ENCODE results near the gene PRKN. TPM values are rescaled to one million over a fixed set of nuclear protein-coding genes. Genes with fewer than 3 reads are reported as not detected.

PRKN gene
- total and polyA plus RNA-seq, 5 experiments from 2014 or later = 2.2 to 5.6 (median 3.5) TPM

GRCh38 chr6:161613711-161614110, 1113.9 kb downstream of the PRKN start:
- H3K9me3 Mint-ChIP-seq = peaks cover 0 to 35% (median 13%) of the 10 kb centered on the region in 9 donors
- POLR2A ChIA-PET = no interaction called here
- H3K4me1 Mint-ChIP-seq = peaks cover 0 to 2% (median 0%) of the 10 kb centered on the region in 4 donors
- H3K27ac Mint-ChIP-seq = no peak overlapping the region
- ATAC-seq (no peak), DNase-seq (no peak)
- H3K27me3 Mint-ChIP-seq = no peaks in the 10 kb centered on the region
- no peak overlapping the region for H3K4me3 Mint-ChIP-seq
- H3K36me3 Mint-ChIP-seq = peaks cover 0 to 18% (median 4%) of the 10 kb centered on the region in 3 donors

GRCh38 chr6:161608771-161609170, 1118.8 kb downstream of the PRKN start:
- H3K9me3 Mint-ChIP-seq = peaks cover 0 to 47% (median 16%) of the 10 kb centered on the region in 9 donors
- ATAC-seq (no peak), DNase-seq (no peak)
- no peak overlapping the region for H3K27ac Mint-ChIP-seq
- no peaks in the 10 kb centered on the region for H3K27me3 Mint-ChIP-seq
- POLR2A ChIA-PET = interaction anchor here (1.0 kb wide), 1 partner anchor 11 kb away, joined by 5 read pairs; no protein-coding TSS in a partner anchor
- peaks cover 0 to 2% (median 0%) of the 10 kb centered on the region in 4 donors for H3K4me1 Mint-ChIP-seq
- no peak overlapping the region for H3K4me3 Mint-ChIP-seq
- H3K36me3 Mint-ChIP-seq = peaks cover 2 to 20% (median 13%) of the 10 kb centered on the region in 3 donors

GRCh38 chr6:161607696-161608297, 1119.8 kb downstream of the PRKN start:
- H3K9me3 Mint-ChIP-seq = peaks cover 0 to 43% (median 13%) of the 10 kb centered on the region in 9 donors
- no peak overlapping the region for H3K4me3 Mint-ChIP-seq
- peaks cover 2 to 25% (median 13%) of the 10 kb centered on the region in 3 donors for H3K36me3 Mint-ChIP-seq
- POLR2A ChIA-PET = no interaction called here
- ATAC-seq (no peak), DNase-seq (no peak)
- peaks cover 0 to 2% (median 0%) of the 10 kb centered on the region in 4 donors for H3K4me1 Mint-ChIP-seq
- H3K27me3 Mint-ChIP-seq = no peaks in the 10 kb centered on the region
- no peak overlapping the region for H3K27ac Mint-ChIP-seq

GRCh38 chr6:161602359-161602758, 1125.2 kb downstream of the PRKN start:
- peaks cover 2 to 8% (median 6%) of the 10 kb centered on the region in 3 donors for H3K36me3 Mint-ChIP-seq
- DNase-seq = no peak
- POLR2A ChIA-PET = no interaction called here
- H3K27me3 Mint-ChIP-seq = no peaks in the 10 kb centered on the region
- peaks cover 0 to 26% (median 8%) of the 10 kb centered on the region in 9 donors for H3K9me3 Mint-ChIP-seq
- no peak overlapping the region for H3K4me3 Mint-ChIP-seq
- no peak overlapping the region for H3K27ac Mint-ChIP-seq
- no peak for ATAC-seq
- H3K4me1 Mint-ChIP-seq = no peaks in the 10 kb centered on the region

- Mint-ChIP-seq H3K4me3 (no peak overlapping the region), H3K36me3 (peaks cover 2 to 11% (median 9%) of the 10 kb centered on the region in 3 donors), H3K27me3 (no peaks in the 10 kb centered on the region), H3K27ac (no peak overlapping the region), H3K9me3 (peaks cover 0 to 18% (median 8%) of the 10 kb centered on the region in 9 donors), H3K4me1 (no peaks in the 10 kb centered on the region)
- DNase-seq = no peak
- ATAC-seq = no peak
- POLR2A ChIA-PET = no interaction called here
Measured at GRCh38 chr6:161598896-161599295, 1128.7 kb downstream of the PRKN start.

GRCh38 chr6:161596807-161597520, 1130.6 kb downstream of the PRKN start:
- ATAC-seq (no peak), DNase-seq (no peak)
- peaks cover 4 to 9% (median 5%) of the 10 kb centered on the region in 3 donors for H3K36me3 Mint-ChIP-seq
- POLR2A ChIA-PET = no interaction called here
- peaks cover 0 to 27% (median 9%) of the 10 kb centered on the region in 9 donors for H3K9me3 Mint-ChIP-seq
- H3K4me1 Mint-ChIP-seq = no peaks in the 10 kb centered on the region
- no peak overlapping the region for H3K4me3 Mint-ChIP-seq
- peaks cover 0 to 3% (median 0%) of the 10 kb centered on the region in 5 donors for H3K27me3 Mint-ChIP-seq
- H3K27ac Mint-ChIP-seq = no peak overlapping the region

GRCh38 chr6:161594412-161594811, 1133.2 kb downstream of the PRKN start:
- ATAC-seq (no peak), DNase-seq (no peak)
- Mint-ChIP-seq H3K27ac (no peak overlapping the region), H3K27me3 (peaks cover 0 to 3% (median 0%) of the 10 kb centered on the region in 5 donors), H3K9me3 (peaks cover 0 to 35% (median 4%) of the 10 kb centered on the region in 9 donors), H3K4me1 (no peaks in the 10 kb centered on the region), H3K4me3 (no peak overlapping the region), H3K36me3 (peaks cover 5 to 9% (median 9%) of the 10 kb centered on the region in 3 donors)
- POLR2A ChIA-PET = no interaction called here

GRCh38 chr6:161590961-161591627, 1136.5 kb downstream of the PRKN start:
- DNase-seq = no peak
- Mint-ChIP-seq H3K27me3 (peaks cover 0 to 3% (median 0%) of the 10 kb centered on the region in 5 donors), H3K27ac (no peak overlapping the region), H3K36me3 (peaks cover 5 to 9% (median 9%) of the 10 kb centered on the region in 3 donors), H3K4me3 (no peak overlapping the region), H3K4me1 (no peaks in the 10 kb centered on the region), H3K9me3 (peaks cover 0 to 35% (median 4%) of the 10 kb centered on the region in 9 donors)
- no peak for ATAC-seq
- POLR2A ChIA-PET = interaction anchor here (0.6 kb wide), 1 partner anchor 511 kb away, joined by 5 read pairs; no protein-coding TSS in a partner anchor

- H3K9me3 Mint-ChIP-seq = peaks cover 0 to 16% (median 4%) of the 10 kb centered on the region in 9 donors
- H3K4me1 Mint-ChIP-seq = no peaks in the 10 kb centered on the region
- ATAC-seq (no peak), DNase-seq (no peak)
- H3K36me3 Mint-ChIP-seq = peaks cover 0 to 5% (median 0%) of the 10 kb centered on the region in 3 donors
- POLR2A ChIA-PET = no interaction called here
- H3K4me3 Mint-ChIP-seq = no peak overlapping the region
- H3K27me3 Mint-ChIP-seq = no peaks in the 10 kb centered on the region
- no peak overlapping the region for H3K27ac Mint-ChIP-seq
Measured at GRCh38 chr6:161586887-161587286, 1140.7 kb downstream of the PRKN start.

GRCh38 chr6:161584621-161585340, 1142.8 kb downstream of the PRKN start:
- DNase-seq = no peak
- no peak overlapping the region for H3K4me3 Mint-ChIP-seq
- H3K4me1 Mint-ChIP-seq = no peaks in the 10 kb centered on the region
- H3K9me3 Mint-ChIP-seq = peaks cover 0 to 6% (median 3%) of the 10 kb centered on the region in 9 donors
- H3K27ac Mint-ChIP-seq = no peak overlapping the region
- ATAC-seq = no peak
- H3K36me3 Mint-ChIP-seq = no peaks in the 10 kb centered on the region
- POLR2A ChIA-PET = no interaction called here
- no peaks in the 10 kb centered on the region for H3K27me3 Mint-ChIP-seq

- peaks cover 0 to 6% (median 0%) of the 10 kb centered on the region in 9 donors for H3K9me3 Mint-ChIP-seq
- no peak overlapping the region for H3K27ac Mint-ChIP-seq
- no peak overlapping the region for H3K4me3 Mint-ChIP-seq
Measured at GRCh38 chr6:161584051-161584450, 1143.5 kb downstream of the PRKN start.

GRCh38 chr6:161583584-161583983, 1144.0 kb downstream of the PRKN start:
- peaks cover 0 to 7% (median 0%) of the 10 kb centered on the region in 9 donors for H3K9me3 Mint-ChIP-seq
- no peak overlapping the region for H3K4me3 Mint-ChIP-seq
- ATAC-seq (no peak), DNase-seq (no peak)
- H3K36me3 Mint-ChIP-seq = no peaks in the 10 kb centered on the region
- H3K27me3 Mint-ChIP-seq = no peaks in the 10 kb centered on the region
- H3K4me1 Mint-ChIP-seq = no peaks in the 10 kb centered on the region
- POLR2A ChIA-PET = no interaction called here
- no peak overlapping the region for H3K27ac Mint-ChIP-seq

More at GRCh38 chr6:161584051-161584450, 1143.5 kb downstream of the PRKN start:
- H3K4me1 Mint-ChIP-seq = no peaks in the 10 kb centered on the region
- H3K27me3 Mint-ChIP-seq = no peaks in the 10 kb centered on the region
- no peak for ATAC-seq
- POLR2A ChIA-PET = no interaction called here
- no peaks in the 10 kb centered on the region for H3K36me3 Mint-ChIP-seq
- no peak for DNase-seq

Data from naive thymus-derived CD8-positive, alpha-beta T cell (primary cell).